Omental fat pad (tissue), 4 donors: ENCODE data around the gene PAPOLG. TPM values are rescaled to one million over a fixed set of nuclear protein-coding genes. Genes with fewer than 3 reads are reported as not detected.
"Not testable (repeated sequence)": the region's sequence is repeated elsewhere in the genome, so short reads cannot be mapped to it uniquely, and the experiment has no call there.

ENCODE experiments used
- ATAC-seq: fragments of 150-250 bp; one replicate; pipeline ENCODE4 v1.9.1; 2016; ENCODE audit warnings: mild to moderate bottlenecking, moderate library complexity; ENCODE audit not compliant: low FRiP score
- DNase-seq: peaks from one replicate; pipeline ENCODE4 v3.0.0-alpha.2; 2019; ENCODE audit warnings: low spot score
- CTCF ChIP-seq, 3 donors: fragments of 450-650 bp; IDR thresholded peaks; one replicate each; pipeline ENCODE4 v1.5.1; 2016 to 2017; ENCODE audit warnings: antibody characterized with exemption in 3 of 3, mild to moderate bottlenecking in 3 of 3, moderate library complexity in 2 of 3
- total RNA-seq, 4 donors: library from RNA; depleted of rRNA; stranded (reverse); fragments of >200 nt; gene quantifications; one replicate each; pipeline ENCODE4 v1.1.0, GENCODE V29; 2016

The PAPOLG gene
- total RNA-seq, 4 donors from 2014 or later: 12.3 to 19.2 (median 14.9) TPM

- TF ChIP-seq CTCF (IDR thresholded peaks at IDR 0.05): no peak
- no peak for ATAC-seq
- no peak for DNase-seq
These were observed 40.8 kb downstream of the PAPOLG start for GRCh38 chr2:60796573-60797509.

- DNase-seq (no peak), ATAC-seq (no peak)
- TF ChIP-seq CTCF (IDR thresholded peaks at IDR 0.05): no peak
These were observed 48.4 kb downstream of the PAPOLG start for GRCh38 chr2:60804473-60804872.

GRCh38 chr2:60806595-60806987 is 50.5 kb downstream of the PAPOLG start:
- ATAC-seq (no peak), DNase-seq (no peak)
- TF ChIP-seq CTCF (IDR thresholded peaks at IDR 0.05): no peak

- no peak for ATAC-seq
- no peak for DNase-seq
- TF ChIP-seq CTCF (IDR thresholded peaks at IDR 0.05): no peak
These were observed 51.1 kb downstream of the PAPOLG start for GRCh38 chr2:60806988-60807681.

- DNase-seq (no peak), ATAC-seq (no peak)
- TF ChIP-seq CTCF (IDR thresholded peaks at IDR 0.05): no peak
These were observed 52.3 kb downstream of the PAPOLG start for GRCh38 chr2:60808330-60808801.

GRCh38 chr2:60811491-60812375 is 55.7 kb downstream of the PAPOLG start:
- ATAC-seq (no peak), DNase-seq (no peak)
- no peak for TF ChIP-seq CTCF (IDR thresholded peaks at IDR 0.05)

GRCh38 chr2:60817191-60817590 is 61.1 kb downstream of the PAPOLG start:
- not testable (repeated sequence) for DNase-seq, ATAC-seq
